CD14-positive monocyte (primary cell): ENCODE results near the gene SMYD3. TPM values are rescaled to one million over a fixed set of nuclear protein-coding genes. Genes with fewer than 3 reads are reported as not detected.

Experiments
- DNase-seq, 3 donors: peaks; one replicate each; pipeline ENCODE4 v3.0.0-alpha.2; 2011 to 2022
- H2AFZ ChIP-seq: 2 replicates; pipeline ENCODE4 v1.6.0; 2012; ENCODE audit warnings: mild to moderate bottlenecking, low read depth, low read length, inconsistent platforms; ENCODE audit not compliant: insufficient read depth, poor library complexity, severe bottlenecking
- H3K27ac ChIP-seq, 2 donors: 1 replicate in 1 of 2; 2 replicates in 1 of 2; pipeline ENCODE4 v1.5.1; 2012 to 2013; ENCODE audit warnings: low read length in 2 of 2, control low read depth in 1 of 2, inconsistent platforms in 1 of 2, low read depth in 1 of 2, mild to moderate bottlenecking in 1 of 2
- H3K27me3 ChIP-seq, 2 donors: one replicate each; pipeline versions ENCODE4 v1.6.0 to v1.6.1; 2011 to 2013; ENCODE audit warnings: low read length in 2 of 2; ENCODE audit not compliant: control insufficient read depth in 2 of 2, insufficient read depth in 2 of 2
- H3K36me3 ChIP-seq, 2 donors: replicated peaks in 1 of 2; 1 replicate in 1 of 2; 2 replicates in 1 of 2; pipeline versions ENCODE4 v1.5.1 to v1.6.1; 2012 to 2013; ENCODE audit warnings: low read length in 2 of 2, control low read depth in 1 of 2, inconsistent platforms in 1 of 2, mild to moderate bottlenecking in 1 of 2; ENCODE audit not compliant: insufficient read depth in 2 of 2, control insufficient read depth in 1 of 2
- H3K4me1 ChIP-seq, 2 donors: 1 replicate in 1 of 2; 2 replicates in 1 of 2; pipeline versions ENCODE4 v1.5.1 to v1.6.1; 2012 to 2013; ENCODE audit warnings: low read length in 2 of 2, control low read depth in 1 of 2, inconsistent platforms in 1 of 2, mild to moderate bottlenecking in 1 of 2, moderate library complexity in 1 of 2; ENCODE audit not compliant: insufficient read depth in 2 of 2, control insufficient read depth in 1 of 2
- H3K4me2 ChIP-seq: replicated peaks from 2 replicates; pipeline ENCODE3; 2012; ENCODE audit warnings: low read length, moderate library complexity, mild to moderate bottlenecking; ENCODE audit not compliant: poor library complexity, severe bottlenecking; ENCODE audit errors: extremely low read depth
- H3K4me3 ChIP-seq, 3 experiments: fragments of 200-600 bp in 1 of 3; sonication (generic) in 1 of 3; replicated peaks in 1 of 3; 1 replicate in 2 of 3; 2 replicates in 1 of 3; pipeline ENCODE4 v1.5.1; 2011 to 2013; ENCODE audit warnings: low read length in 3 of 3, mild to moderate bottlenecking in 3 of 3, control low read depth in 2 of 3, low read depth in 2 of 3, inconsistent platforms in 1 of 3, moderate library complexity in 1 of 3
- H3K79me2 ChIP-seq: 2 replicates; pipeline ENCODE4 v1.6.0; 2012; ENCODE audit warnings: mild to moderate bottlenecking, control low read depth, inconsistent platforms, low read length, moderate library complexity; ENCODE audit not compliant: insufficient read depth
- H3K9ac ChIP-seq: 2 replicates; pipeline ENCODE4 v1.6.0; 2017; ENCODE audit warnings: low read length, mild to moderate bottlenecking; ENCODE audit not compliant: insufficient read depth, poor library complexity, severe bottlenecking
- H3K9me3 ChIP-seq, 2 donors: replicated peaks in 1 of 2; 1 replicate in 1 of 2; 2 replicates in 1 of 2; pipeline versions ENCODE4 v1.5.1 to v1.6.1; 2012 to 2013; ENCODE audit warnings: low read length in 2 of 2, control low read depth in 1 of 2; ENCODE audit not compliant: control insufficient read depth in 1 of 2, insufficient read depth in 1 of 2
- H4K20me1 ChIP-seq: 2 replicates; pipeline ENCODE4 v1.6.0; 2012; ENCODE audit warnings: mild to moderate bottlenecking, low read length, control low read depth, moderate library complexity; ENCODE audit not compliant: insufficient read depth
- H3K27ac Mint-ChIP-seq, 7 donors: one replicate each; pipeline ENCODE4 v1.8.0; 2020; ENCODE audit warnings: mild to moderate bottlenecking in 7 of 7, mixed read lengths in 7 of 7, moderate library complexity in 6 of 7, inconsistent platforms in 2 of 7
- H3K27me3 Mint-ChIP-seq, 3 donors: one replicate each; pipeline ENCODE4 v1.8.0; 2021 to 2022; ENCODE audit warnings: low read depth in 3 of 3, mild to moderate bottlenecking in 3 of 3, mixed read lengths in 3 of 3, moderate library complexity in 3 of 3, inconsistent platforms in 1 of 3
- H3K36me3 Mint-ChIP-seq, 2 donors: one replicate each; pipeline ENCODE4 v1.8.0; 2020; ENCODE audit warnings: mixed read lengths in 2 of 2, inconsistent platforms in 1 of 2, mild to moderate bottlenecking in 1 of 2
- H3K4me1 Mint-ChIP-seq: one replicate; pipeline ENCODE4 v1.8.0; 2020; ENCODE audit warnings: mild to moderate bottlenecking, mixed read lengths
- H3K4me3 Mint-ChIP-seq, 2 donors: one replicate each; pipeline ENCODE4 v1.8.0; 2020; ENCODE audit warnings: mild to moderate bottlenecking in 2 of 2, mixed read lengths in 2 of 2, moderate library complexity in 1 of 2
- H3K9me3 Mint-ChIP-seq, 7 donors: one replicate each; pipeline ENCODE4 v1.8.0; 2020 to 2022; ENCODE audit warnings: mixed read lengths in 7 of 7, mild to moderate bottlenecking in 6 of 7, moderate library complexity in 6 of 7, inconsistent platforms in 2 of 7
- CTCF ChIP-seq: fragments of 200-600 bp; IDR thresholded peaks from one replicate; pipeline ENCODE4 v1.8.0; 2022; ENCODE audit warnings: antibody characterized with exemption, mild to moderate bottlenecking
- WGBS: methylation state at CpG from one replicate; pipeline ENCODE4 v1.1.5; 2013; ENCODE audit warnings: missing lambda C conversion rate; ENCODE audit not compliant: insufficient coverage; 5-methylcytosine and 5-hydroxymethylcytosine counted together
- intact Hi-C, 2 donors: fragments of 100-400 bp; cut with micrococcal nuclease; formaldehyde crosslinking; loops; one replicate each; pipeline versions ENCODE4 v1.15.0 to v1.15.1; 2023
- polyA plus RNA-seq, 3 donors: library from polyadenylated mRNA; depleted of rRNA in 1 of 3; unstranded in 2 of 3; stranded (reverse) in 1 of 3; fragments of 300-500 nt in 2 of 3; fragments of >200 nt in 1 of 3; fragmentation: Illumina TruSeq in 2 of 3; gene quantifications; 1 replicate in 2 of 3; 2 replicates in 1 of 3; pipeline ENCODE4 v1.2.3, GENCODE V29; 2012 to 2021

The SMYD3 gene
- polyA plus RNA-seq, 3 donors, result 2.7 to 8.4 (median 4.0) TPM

GRCh38 chr1:246477634-246478033, 29.4 kb downstream of the SMYD3 start:
- no peak for TF ChIP-seq CTCF
- Histone ChIP-seq H3K4me1 (no peaks in the 10 kb centered on the region), H3K4me3 (no peak overlapping the region), H3K27ac (no peak overlapping the region), H3K36me3 (no peaks in the 10 kb centered on the region), H3K79me2 (no peaks in the 10 kb centered on the region), H3K27me3 (no peaks in the 10 kb centered on the region), H3K9me3 (no peaks in the 10 kb centered on the region), H4K20me1 (no peaks in the 10 kb centered on the region), H3K4me2 (no peak overlapping the region), H2AFZ (no peak overlapping the region), H3K9ac (no peak overlapping the region)
- Mint-ChIP-seq H3K9me3 (no peaks in the 10 kb centered on the region), H3K36me3 (no peaks in the 10 kb centered on the region), H3K4me1 (peaks cover 6% of the 10 kb centered on the region), H3K27me3 (no peaks in the 10 kb centered on the region), H3K27ac (no peak overlapping the region), H3K4me3 (no peak overlapping the region)
- intact Hi-C loops, result no loop called here
- no peak for DNase-seq
- no CpG with 5 or more reads among the region's 2 CpGs for WGBS

GRCh38 chr1:246476771-246477170, 30.3 kb downstream of the SMYD3 start:
- Mint-ChIP-seq H3K4me3 (no peak overlapping the region), H3K27ac (no peak overlapping the region), H3K27me3 (no peaks in the 10 kb centered on the region), H3K36me3 (no peaks in the 10 kb centered on the region), H3K9me3 (no peaks in the 10 kb centered on the region), H3K4me1 (peaks cover 6% of the 10 kb centered on the region)
- WGBS, result no CpG with 5 or more reads among the region's 1 CpG
- H3K4me1 ChIP-seq, result no peaks in the 10 kb centered on the region
- no peak for TF ChIP-seq CTCF
- H3K27ac ChIP-seq, result no peak overlapping the region
- H3K79me2 ChIP-seq, result no peaks in the 10 kb centered on the region
- DNase-seq, result no peak
- intact Hi-C loops, result no loop called here
- H3K9ac ChIP-seq, result no peak overlapping the region
- H2AFZ ChIP-seq, result no peak overlapping the region
- no peaks in the 10 kb centered on the region for H3K27me3 ChIP-seq
- no peaks in the 10 kb centered on the region for H4K20me1 ChIP-seq
- no peak overlapping the region for H3K4me2 ChIP-seq
- H3K4me3 ChIP-seq, result no peak overlapping the region
- no peaks in the 10 kb centered on the region for H3K9me3 ChIP-seq
- no peaks in the 10 kb centered on the region for H3K36me3 ChIP-seq
